Measurements from ENCODE around the gene ZDHHC18.

GRCh38 chr1:26814893-26815292, 11.6 kb upstream of the ZDHHC18 start:
- TF ChIP-seq POLR2A (IDR thresholded peaks at IDR 0.05; ENCODE audit: low read length) (no peak), GATA1 (IDR thresholded peaks at IDR 0.05; ENCODE audit: low read depth, low read length) (no peak)
